ENCODE measurements around the gene STARD3.
"Not testable (repeated sequence)": the region's sequence is repeated elsewhere in the genome, so short reads cannot be mapped to it uniquely, and the experiment has no call there.

Gene STARD3

GRCh38 chr17:39695089-39695474 is 58.1 kb downstream of the STARD3 start:
- DNase-seq (ENCODE audit: low read depth in 2 of 2), result no peak

GRCh38 chr17:39696731-39697130 is 59.8 kb downstream of the STARD3 start:
- no peak for DNase-seq (ENCODE audit: low read depth in 2 of 2)

GRCh38 chr17:39697961-39698360 is 61.0 kb downstream of the STARD3 start:
- DNase-seq (ENCODE audit: low read depth in 2 of 2), result no peak

- DNase-seq (ENCODE audit: low read depth in 2 of 2), result not testable (repeated sequence)
Observed at GRCh38 chr17:39699157-39699817, 62.3 kb downstream of the STARD3 start.

GRCh38 chr17:39699818-39700147 is 62.8 kb downstream of the STARD3 start, which contains the start of gene ERBB2:
Gene ERBB2, plus strand, starts transcription at chr17:39700064. Its CDS starts 175 bp downstream, at chr17:39700239.
- DNase-seq (ENCODE audit: low read depth in 2 of 2), result no peak

- no peak for DNase-seq (ENCODE audit: low read depth in 2 of 2)
Observed at GRCh38 chr17:39700148-39700987, 63.4 kb downstream of the STARD3 start.

GRCh38 chr17:39701012-39701783 is 64.3 kb downstream of the STARD3 start:
- DNase-seq (ENCODE audit: low read depth in 2 of 2), result no peak

GRCh38 chr17:39701784-39702422 is 65.0 kb downstream of the STARD3 start:
- no peak for DNase-seq (ENCODE audit: low read depth in 2 of 2)

GRCh38 chr17:39702901-39703893 is 66.3 kb downstream of the STARD3 start:
- DNase-seq (ENCODE audit: low read depth in 2 of 2), result no peak

- no peak for DNase-seq (ENCODE audit: low read depth in 2 of 2)
Observed at GRCh38 chr17:39703913-39704312, 67.0 kb downstream of the STARD3 start.

- DNase-seq (ENCODE audit: low read depth in 2 of 2), result no peak
Observed at GRCh38 chr17:39704821-39705551, 68.0 kb downstream of the STARD3 start.

- no peak for DNase-seq (ENCODE audit: low read depth in 2 of 2)
Observed at GRCh38 chr17:39705786-39706348, 68.9 kb downstream of the STARD3 start.

GRCh38 chr17:39706383-39706782 is 69.4 kb downstream of the STARD3 start:
- no peak for DNase-seq (ENCODE audit: low read depth in 2 of 2)

GRCh38 chr17:39706921-39707337 is 70.0 kb downstream of the STARD3 start:
- no peak for DNase-seq (ENCODE audit: low read depth in 2 of 2)

- no peak for DNase-seq (ENCODE audit: low read depth in 2 of 2)
Observed at GRCh38 chr17:39709319-39709997, 72.5 kb downstream of the STARD3 start.

GRCh38 chr17:39709998-39710964 is 73.3 kb downstream of the STARD3 start:
- no peak for DNase-seq (ENCODE audit: low read depth in 2 of 2)

GRCh38 chr17:39711071-39711470 is 74.1 kb downstream of the STARD3 start:
- not testable (repeated sequence) for DNase-seq (ENCODE audit: low read depth in 2 of 2)

- DNase-seq (ENCODE audit: low read depth in 2 of 2), result no peak
Observed at GRCh38 chr17:39711851-39712250, 74.9 kb downstream of the STARD3 start.
